Tibial nerve (tissue), 4 donors: ENCODE results near the gene SMIM41.

ENCODE experiments used
- CTCF ChIP-seq, 5 experiments: fragments of 200-600 bp in 3 of 5; fragments of 450-650 bp in 2 of 5; sonication (generic) in 3 of 5; IDR thresholded peaks; one replicate each; pipeline ENCODE4 v1.5.1; 2016 to 2019; ENCODE audit warnings: antibody characterized with exemption in 5 of 5, mild to moderate bottlenecking in 3 of 5, moderate library complexity in 2 of 5
- EP300 ChIP-seq, 2 donors: sonication (generic); formaldehyde crosslinking; IDR thresholded peaks; one replicate each; pipeline ENCODE4 v1.6.1; 2017; ENCODE audit warnings: antibody characterized with exemption in 2 of 2, mild to moderate bottlenecking in 1 of 2

DNA sequence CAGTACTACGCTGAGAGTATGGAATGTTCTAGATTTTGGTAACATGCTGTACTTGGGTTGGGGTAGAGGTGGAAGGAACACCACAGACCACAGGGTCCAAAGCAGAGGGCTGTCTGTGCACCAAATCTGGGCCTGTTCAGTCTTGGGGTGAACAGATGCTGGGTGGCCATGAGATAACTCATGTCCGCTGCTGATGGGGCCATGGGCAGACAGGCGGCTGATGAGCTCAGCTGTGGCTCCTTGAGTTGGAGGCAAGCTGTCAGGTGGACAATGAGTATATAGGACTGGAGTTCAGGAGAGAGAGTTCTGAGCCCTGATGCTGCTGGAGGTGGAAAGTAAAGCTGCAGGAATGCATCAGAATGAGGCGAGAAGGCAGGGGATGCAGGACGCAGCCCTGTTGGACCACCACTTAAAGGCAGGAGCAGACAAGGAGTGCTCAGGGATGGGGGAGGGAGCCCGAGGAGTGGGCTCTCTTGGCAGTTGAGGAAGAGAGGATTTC, 6.2 kb downstream of the SMIM41 start:
- no peak for TF ChIP-seq CTCF (IDR thresholded peaks at IDR 0.05)
- TF ChIP-seq EP300 (IDR thresholded peaks at IDR 0.05): no peak
